Embryonic facial prominence (tissue), 1 donor: ENCODE data around the gene ZNRF4.

Experiments
- DNase-seq: peaks from one replicate; pipeline ENCODE4 v3.0.0-alpha.2; 2016; ENCODE audit errors: extremely low spot score

ZNRF4 gene

DNA sequence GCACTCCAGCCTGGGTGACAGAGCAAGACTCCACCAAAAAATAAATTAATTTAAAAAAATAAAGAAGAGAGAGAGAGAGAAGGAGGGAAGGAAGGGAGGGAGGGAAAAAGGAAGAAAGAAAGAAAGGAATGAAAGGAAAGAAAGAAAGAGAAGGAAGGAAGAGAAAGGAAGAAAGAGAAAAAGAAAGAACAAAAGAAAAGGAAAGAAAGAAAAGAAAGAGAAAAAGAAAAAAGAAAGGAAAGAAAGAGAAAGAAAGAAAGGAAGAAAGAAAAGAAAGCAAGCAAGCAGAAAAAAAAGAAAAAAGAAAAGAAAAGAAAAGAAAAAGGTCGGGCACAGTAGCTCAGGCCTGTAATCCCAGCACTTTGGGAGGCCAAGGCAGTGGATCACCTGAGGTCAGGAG, 14.9 kb upstream of the ZNRF4 start:
- no peak for DNase-seq

DNA sequence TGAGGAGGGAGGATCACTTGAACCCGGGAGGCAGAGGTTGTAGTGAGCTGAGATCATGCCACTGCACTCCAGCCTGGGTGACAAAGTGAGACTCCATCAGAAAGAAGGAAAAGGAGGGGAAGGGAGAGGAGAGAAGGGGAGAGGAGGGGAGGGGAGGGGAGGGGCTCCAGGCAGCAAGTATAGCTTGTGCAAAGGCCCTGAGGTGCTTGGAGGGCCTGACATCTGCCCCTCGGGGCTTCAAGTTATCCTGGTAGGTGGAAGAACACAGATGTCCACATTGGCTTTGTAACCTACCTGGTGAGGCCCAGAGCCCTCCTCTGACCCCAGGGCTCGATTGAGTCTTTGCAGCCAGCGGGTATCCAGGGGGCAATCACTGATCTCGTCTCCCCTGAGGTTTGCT, 11.5 kb upstream of the ZNRF4 start:
- no peak for DNase-seq

DNA sequence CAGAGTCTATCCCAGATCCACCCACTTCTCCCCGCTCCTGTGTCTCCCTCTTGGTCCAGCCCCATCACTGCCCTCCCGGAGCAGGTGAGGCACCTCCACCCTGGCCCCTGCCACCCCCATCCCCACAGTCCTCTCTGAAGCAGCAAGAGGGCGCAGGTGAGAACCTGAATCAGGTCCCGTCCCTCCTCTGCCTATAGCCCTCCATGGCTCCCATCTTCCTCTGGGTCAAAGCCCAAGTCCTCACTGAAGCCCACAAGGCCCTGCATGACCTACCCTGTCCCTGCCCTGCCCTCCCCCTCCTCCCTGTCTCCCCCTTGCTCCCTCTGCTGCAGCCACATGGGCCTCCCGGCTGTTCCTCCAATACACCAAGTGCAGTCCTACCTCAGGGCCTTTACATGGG, 10.8 kb upstream of the ZNRF4 start:
- no peak for DNase-seq

DNA sequence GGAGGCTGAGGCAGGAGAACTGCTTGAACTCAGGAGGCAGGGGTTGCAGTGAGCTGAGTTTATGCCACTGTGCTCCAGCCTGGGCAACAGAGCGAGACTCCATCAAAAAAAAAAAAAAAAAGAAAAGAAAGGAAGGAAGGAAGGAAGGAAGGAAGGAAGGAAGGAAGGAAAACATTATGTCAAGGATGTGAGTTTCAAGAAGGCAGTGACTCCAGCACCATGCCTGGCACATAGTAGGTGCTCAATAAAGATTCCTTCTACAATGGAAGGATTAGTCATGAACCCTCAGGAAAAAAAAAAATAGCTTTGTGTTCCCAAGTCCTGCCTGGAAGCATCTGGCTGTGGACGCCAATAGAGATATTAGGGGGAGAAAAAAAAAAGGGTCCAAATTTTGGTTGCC, 10.1 kb upstream of the ZNRF4 start:
- no peak for DNase-seq

DNA sequence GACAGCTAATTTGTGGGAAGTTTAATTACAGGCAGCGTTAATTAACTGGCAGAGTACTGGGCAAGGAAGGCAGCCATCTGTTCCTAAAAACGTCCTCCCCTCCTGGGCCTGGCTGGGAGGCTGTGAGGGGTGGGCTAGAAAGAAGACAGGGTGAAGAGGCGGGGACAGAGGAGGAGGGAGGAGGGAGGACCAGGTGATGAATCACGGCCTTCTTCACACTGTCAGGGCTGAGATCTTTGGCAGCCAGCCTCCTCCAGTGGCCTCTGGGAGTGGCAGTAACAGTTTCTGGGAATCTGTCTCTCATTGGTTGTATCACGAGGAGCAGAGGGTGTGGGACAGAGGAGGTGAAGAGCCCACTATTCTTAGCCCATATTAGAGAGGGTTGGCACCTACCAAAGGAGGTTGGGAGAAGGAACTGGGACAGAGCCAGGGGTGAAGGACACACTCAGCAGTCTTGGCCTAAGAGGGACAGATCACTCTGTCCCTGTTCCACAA, 9.6 kb upstream of the ZNRF4 start:
- no peak for DNase-seq

DNA sequence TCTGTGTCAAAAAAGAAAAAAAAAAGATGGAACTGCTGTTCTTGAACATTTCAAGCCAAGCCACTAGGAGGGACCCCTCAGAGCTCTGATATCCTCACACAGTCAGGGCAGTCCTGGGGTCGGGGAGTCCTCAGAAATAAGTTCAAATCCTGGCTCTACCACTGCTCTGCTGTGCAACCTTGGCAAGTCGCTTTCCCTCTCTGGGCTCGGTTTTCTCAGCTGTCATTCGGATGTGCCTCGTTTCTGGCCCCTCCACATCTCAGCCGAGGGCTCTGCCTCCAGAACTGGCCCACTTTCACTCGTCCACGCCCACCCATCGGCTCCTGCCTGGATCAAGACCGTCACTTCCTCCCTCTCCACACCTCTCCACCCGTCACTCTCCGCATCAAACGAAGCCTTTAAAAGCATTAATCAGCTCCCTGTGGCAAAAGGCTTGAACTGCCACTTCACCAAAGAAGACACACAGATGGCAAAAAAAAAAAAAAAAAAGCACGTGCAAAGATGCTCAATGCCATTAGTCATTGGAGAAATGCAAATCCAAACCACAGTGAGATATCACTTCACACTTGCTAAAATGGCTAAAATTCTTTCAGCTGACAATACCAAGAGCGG, 7.4 kb upstream of the ZNRF4 start:
- DNase-seq, result no peak

DNA sequence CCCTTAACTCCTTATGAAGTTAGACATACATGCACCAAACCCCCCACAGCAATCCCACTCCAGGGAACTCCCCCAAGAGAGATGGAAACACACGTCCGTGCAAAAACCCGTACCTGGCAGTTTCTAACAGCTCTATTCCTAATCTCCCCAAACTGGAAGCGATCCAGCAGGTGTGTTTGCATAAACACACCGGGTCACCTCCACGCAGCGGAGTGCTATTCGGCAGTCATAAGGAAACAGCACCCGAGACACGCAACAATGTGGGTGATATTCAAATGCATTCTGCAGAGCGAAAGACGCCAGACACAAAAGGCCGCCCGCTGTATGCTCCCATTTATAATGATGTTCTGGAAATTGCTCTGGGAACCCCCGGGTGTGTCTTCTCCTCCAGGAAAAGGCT, 6.8 kb upstream of the ZNRF4 start:
- no peak for DNase-seq

DNA sequence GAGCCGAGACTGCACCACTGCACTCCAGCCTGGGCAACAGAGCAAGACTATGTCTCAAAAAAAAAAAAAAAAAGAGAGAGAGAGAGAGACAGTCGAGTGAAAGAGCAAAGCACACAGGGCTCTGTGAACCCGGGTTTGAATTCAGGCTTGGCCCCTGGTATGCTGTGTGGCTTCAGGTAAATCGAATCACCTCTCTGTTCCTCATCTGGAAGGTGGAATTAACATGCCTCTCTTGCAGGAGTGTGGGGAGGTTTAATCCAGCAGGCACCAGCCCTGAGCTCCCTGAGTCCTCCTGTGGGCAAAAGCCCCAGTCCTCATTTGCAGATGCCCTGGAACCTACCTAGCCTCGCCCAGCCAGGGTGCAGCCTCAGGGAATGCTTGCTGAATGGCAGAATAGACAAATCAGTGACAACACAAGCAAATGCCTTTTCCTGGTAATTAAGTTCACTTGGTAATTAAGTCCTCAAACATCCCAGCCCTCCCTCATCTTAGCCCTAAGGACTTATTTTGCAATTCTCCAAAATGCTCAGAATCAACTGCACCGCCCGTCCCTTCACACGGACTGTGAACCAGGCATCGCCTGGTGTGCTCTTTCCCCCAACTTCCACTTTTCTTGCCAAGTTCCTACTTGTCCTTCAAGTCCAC, 4.6 kb upstream of the ZNRF4 start:
- DNase-seq, result no peak

DNA sequence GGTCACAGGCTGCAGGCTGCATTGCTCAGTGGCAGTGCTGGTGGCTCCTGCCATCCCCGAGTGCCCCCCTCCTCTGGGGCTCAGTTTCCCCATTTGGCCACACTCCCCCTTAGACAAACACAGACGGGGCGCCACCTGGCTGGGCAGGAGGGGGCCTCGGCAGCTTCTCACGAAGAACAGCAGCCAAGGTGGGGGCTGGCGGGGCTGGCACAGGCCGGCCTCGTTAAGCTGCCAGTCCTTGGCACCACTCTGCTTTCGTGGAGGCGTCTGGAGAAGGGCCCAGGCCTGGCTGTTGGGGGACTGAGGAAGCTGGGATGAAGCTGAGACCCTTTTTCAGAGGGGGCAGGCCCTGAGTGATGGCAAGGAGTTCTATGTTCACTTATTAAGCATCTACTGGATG, 3.7 kb upstream of the ZNRF4 start:
- no peak for DNase-seq

DNA sequence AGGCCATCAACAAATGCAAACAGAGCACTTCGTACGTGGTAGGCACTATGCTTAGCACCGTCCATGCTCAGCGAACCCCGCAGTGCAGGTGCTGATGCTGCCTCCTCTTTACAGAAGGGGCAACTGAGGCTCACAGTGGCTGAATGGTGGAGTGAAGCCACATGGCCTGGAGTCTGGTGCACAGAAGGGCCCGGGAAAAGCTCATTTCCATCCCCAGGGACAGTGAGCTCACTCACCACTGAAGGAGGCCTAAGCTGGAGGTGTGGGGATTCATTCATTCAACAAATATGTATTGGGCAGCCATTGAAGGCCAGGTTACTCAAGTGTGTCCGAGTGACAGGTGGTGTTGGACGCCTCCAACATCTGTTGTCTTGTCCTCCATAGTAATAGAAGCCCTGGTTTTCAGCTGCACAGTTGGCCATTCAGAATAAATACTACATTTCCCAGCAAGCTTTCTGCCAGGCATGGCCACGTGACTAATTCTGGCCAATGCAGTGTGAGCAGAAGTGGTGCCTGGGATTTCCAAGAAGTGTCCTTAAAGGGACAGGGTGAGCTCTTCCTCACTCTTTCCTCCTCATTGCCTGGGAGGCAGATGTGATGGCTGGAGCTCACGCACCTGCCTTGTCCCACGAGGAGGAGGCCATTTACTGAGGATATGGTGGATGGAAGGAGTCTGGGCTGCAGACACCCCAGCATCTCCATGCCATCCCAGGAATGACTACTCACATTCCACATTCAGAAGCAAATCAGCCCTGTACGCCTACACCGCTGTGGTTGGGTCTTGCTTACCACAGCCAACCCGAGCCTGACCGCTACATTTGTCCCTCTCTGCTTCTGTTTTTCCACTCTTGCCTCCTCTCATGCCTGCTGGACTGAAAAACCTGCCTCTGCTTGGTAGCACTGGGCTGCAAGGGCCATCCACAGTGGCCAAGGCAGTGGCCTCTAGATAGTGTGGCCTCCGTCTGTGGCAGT, 2.3 kb upstream of the ZNRF4 start:
- no peak for DNase-seq

DNA sequence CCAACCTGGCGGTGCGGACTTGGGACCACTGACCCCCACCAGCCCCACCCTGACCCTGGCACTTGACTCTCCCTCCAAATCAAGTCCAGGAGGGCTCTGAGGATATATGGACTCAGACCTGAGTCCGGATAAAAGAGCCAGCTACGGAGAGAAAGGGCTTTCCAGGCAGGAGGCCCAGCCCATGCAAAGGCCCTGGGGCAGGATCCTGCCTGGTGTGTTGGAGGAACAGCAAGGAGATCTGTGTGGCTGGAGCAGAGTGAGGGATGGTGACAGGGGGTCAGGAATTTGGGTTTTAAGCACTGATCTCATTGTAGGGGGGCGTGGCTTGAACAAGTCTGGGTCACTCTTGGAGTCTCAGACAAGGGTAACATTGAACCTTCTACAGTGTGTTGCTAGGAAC, 474 bp upstream of the ZNRF4 start:
- DNase-seq, result no peak

DNA sequence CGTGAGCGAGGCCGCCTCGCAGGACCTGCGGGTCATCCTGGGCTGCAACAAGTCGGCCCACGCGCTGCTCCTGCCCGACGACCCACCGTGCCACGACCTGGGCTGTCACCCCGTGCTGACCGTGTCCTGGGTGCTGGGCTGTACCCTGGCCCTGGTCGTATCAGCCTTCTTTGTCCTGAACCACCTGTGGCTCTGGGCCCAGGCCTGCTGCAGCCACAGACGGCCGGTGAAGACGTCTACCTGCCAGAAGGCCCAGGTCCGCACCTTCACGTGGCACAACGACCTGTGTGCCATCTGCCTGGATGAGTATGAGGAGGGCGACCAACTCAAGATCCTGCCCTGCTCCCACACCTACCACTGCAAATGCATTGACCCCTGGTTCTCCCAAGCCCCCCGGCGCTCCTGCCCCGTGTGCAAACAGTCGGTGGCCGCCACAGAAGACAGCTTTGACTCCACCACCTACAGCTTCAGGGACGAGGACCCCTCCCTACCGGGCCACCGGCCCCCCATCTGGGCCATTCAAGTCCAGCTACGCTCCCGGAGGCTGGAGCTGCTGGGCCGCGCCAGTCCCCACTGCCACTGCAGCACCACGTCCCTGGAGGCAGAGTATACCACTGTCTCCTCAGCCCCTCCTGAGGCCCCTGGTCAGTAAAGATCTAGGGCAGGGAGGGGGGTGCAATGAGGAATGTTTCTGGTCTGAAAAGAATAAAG, 1.1 kb downstream of the ZNRF4 start:
- DNase-seq, result no peak

DNA sequence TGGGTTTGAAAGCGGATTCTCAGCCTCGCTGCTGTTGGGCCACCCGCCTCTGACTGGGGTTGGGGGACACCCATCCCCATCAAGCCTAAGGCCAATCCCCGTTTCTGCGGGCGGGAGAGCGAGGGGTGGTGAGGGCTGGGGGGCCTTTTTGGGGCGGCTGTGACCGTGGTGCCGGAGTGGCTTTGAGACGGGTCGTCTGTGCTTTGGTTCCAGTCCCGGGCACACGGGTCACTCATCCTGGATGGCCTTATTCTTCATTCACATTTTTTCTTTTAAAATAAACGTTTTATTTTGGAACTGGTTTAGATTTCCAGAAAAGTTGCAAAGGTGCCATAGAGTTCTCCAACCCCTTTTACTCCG, 1.6 kb downstream of the ZNRF4 start:
- DNase-seq, result no peak

DNA sequence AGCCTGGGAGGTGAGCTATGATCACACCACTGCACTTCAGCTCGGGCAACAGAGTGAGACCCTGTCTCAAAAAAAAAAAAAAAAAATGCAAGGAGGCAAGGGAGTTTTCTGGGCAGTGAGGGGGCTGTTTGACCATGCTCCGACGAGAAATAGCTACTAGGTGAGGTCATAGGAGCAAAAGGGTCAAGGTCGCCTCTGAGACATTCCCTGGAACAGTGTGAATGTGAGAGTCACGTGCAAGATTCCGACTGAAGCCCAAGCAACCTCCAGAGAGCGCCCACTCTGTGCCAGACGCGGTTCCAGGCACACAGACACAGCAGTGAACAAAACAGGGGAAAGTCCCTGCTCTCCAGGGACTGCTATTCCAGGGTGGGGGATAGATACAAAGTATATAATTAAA, 2.5 kb downstream of the ZNRF4 start:
- DNase-seq, result no peak

DNA sequence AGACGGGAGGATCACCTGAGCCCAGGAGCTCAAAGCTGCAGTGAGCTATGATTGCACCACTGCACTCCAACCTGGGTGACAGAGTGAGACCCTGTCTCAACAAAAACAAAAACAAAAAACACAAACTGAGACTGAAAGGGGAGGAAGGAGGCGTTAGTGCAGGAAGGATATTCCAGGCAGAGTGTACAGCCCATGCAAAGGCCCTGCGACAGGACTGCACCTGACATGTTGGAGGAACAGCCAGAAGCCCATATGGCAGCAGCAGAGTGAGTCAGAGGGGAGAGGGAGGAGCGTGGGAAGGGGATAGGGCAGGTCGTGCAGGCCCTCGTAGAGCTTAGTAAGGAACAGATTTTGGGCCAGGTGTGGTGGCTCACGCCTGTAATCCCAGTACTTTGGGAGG, 3.2 kb downstream of the ZNRF4 start:
- no peak for DNase-seq

DNA sequence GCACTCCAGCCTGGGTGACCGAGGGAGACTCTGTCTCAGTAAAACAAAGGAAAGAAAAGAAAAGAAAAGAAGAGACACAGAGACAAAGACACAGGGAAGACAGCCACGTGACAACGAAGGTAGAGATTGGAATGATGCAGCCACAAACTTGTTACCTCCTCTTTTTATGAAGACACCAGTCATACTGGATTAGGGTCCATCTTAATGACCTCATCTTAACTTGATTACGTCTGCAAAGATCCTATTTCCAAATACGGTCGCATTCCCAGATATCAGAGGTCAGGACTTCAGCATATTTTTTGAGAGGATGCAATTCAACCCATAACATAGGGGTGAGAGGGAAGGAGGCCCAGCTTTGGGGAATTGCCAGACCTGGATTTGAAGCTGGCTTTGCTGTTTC, 4.1 kb downstream of the ZNRF4 start:
- no peak for DNase-seq

DNA sequence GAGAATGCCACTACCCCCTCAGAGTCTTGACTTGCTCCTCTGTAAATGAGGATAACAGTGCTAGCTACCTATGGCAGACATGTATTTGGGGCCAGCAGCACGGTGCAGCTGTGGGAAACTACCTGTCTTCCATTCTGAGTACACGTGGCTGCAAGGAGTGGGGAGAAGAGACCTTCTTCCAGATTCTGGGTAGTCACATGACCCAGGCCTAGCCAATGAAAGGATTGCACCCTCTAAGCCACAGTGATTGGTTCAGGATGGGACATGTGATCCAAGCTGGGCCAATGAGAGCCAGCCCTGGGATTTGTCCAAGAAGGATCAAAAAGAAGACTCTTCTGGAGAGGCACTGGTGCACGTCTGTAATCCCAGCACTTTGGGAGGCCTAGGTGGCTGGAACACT, 5.5 kb downstream of the ZNRF4 start:
- DNase-seq, result no peak

DNA sequence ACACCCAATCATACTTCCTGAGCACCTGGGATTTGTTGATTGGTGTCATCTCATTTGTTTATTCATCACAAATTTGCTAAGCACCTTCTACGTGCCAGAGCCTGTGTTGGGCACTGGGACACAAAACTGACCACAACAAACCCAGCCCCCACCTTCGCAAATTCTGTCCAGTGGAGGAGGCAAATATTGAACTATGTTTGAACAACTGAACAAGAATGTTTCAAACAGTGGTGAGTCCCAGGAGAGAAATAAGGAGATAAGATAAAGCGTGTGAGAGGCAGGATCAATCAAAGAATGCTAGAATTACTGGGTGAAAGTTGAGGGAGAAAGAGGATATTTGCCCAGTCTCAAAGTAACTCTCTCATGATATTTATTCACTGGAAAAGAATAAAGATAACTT, 8.7 kb downstream of the ZNRF4 start:
- no peak for DNase-seq

DNA sequence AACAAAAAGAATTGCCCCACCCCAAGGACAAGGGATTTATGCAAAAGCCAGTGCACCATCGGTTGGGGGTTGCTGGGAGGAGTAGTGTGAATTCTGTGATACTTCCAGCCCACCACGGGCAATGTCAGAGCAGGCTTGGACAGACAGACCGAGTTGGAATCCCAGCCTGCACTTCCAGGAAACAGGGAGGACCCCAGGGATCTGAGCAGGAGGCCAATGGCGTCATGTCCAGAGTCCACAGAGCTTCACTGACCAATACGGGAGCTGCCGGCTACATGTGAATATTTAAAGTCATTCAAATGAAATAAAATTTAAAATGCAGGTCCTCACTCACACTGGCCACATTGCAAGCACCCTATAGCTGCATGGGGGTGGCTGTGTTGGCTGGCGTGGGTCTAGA, 10.9 kb downstream of the ZNRF4 start:
- DNase-seq, result no peak

DNA sequence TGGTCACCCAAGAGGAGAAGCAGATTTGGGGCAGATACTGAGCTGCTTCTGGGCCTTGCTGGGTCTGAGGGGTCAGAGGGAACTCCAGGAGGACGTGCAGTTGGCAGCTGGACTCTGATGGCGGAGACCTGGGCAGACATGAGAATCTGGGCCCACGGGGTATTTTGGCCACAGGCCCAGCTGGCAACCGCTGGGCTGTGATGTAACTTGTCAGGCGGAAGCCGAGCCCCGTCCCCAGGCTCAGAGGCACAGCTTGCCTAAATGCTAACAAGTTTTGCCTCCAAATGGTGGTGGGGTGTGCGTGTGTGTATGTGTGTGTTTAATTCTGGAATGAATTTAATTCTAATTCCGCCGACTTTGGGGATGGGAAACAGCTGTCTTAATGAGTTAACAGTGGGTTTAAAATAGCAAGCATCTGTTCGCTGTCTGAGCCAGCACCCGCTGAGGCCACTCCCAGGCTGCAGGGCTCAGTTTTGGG, 11.6 kb downstream of the ZNRF4 start:
- DNase-seq, result no peak

DNA sequence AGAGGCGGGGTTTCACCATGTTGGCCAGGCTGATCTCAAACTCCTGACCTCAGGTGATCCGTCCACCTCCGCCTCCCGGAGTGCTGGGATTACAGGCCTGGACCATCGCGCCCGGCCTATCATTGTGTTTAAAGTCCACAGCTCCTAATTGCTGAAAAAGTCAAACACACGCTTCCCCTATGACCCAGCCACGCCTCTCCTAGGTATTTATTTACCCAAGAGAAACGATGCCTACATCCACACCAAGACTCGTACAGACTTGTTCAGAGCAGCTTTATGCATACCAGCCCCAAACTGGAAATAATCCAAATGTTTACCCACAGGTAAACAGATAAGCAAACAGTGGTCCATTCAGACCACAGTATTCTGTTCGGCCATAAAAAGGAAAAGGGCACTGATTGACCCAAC, 15.1 kb downstream of the ZNRF4 start:
- DNase-seq, result peak; percentile 34

DNA sequence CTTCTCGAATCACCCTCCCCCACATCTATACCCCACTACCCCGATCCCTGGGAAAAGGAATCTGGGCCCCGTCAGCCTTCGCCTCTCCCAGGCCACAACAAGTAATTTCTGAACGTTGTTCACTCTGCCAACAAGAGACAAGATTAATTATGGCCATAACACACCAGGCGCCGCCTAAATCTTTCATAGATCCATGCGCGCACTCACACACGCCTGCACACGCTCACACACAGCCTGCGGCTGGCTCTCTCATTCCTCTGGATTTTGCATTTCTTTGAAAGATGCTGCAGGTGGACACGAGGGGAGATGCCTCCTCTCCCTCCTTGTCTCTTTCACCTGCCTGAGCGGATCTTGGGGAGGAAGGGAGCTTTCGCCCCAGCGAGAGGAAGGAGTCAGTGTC, 17.1 kb downstream of the ZNRF4 start:
- DNase-seq, result no peak
